HEK293T (cell line): ENCODE data around the gene KCNJ16.

Experiments
- CTCF ChIA-PET: fragments of 350-600 bp; formaldehyde crosslinking; extraction: SDS; loops from one replicate; lab custom pipeline; 2021; ENCODE audit warnings: antibody characterized with exemption, inconsistent platforms; lab: Yijun Ruan, JAX
- POLR2A ChIA-PET: fragments of 350-600 bp; formaldehyde crosslinking; extraction: SDS; loops from one replicate; lab custom pipeline; 2020; ENCODE audit warnings: antibody characterized with exemption, inconsistent platforms; lab: Yijun Ruan, JAX
- DNase-seq: peaks from one replicate; pipeline ENCODE4 v3.0.0; 2012; ENCODE audit warnings: mixed read lengths; ENCODE audit errors: extremely low spot score
- ARNT ChIP-seq: fragments of 450-650 bp; IDR thresholded peaks from 2 replicates; pipeline ENCODE4 v1.6.1; 2017; ENCODE audit warnings: mild to moderate bottlenecking
- BHLHE40 ChIP-seq: fragments of 450-650 bp; IDR thresholded peaks from 2 replicates; pipeline ENCODE4 v1.6.1; 2016; ENCODE audit warnings: mild to moderate bottlenecking, moderate library complexity, borderline replicate concordance
- CTBP1 ChIP-seq: fragments of 450-650 bp; IDR thresholded peaks from 2 replicates; pipeline ENCODE4 v1.6.1; 2016; ENCODE audit warnings: borderline replicate concordance
- ELF4 ChIP-seq: fragments of 450-650 bp; IDR thresholded peaks from 2 replicates; pipeline ENCODE4 v1.6.1; 2017; ENCODE audit warnings: antibody characterized with exemption
- FOXA1 ChIP-seq: fragments of 450-650 bp; IDR thresholded peaks from 2 replicates; pipeline ENCODE4 v1.6.1; 2016; ENCODE audit warnings: mild to moderate bottlenecking
- FOXK2 ChIP-seq: fragments of 450-650 bp; IDR thresholded peaks from 2 replicates; pipeline ENCODE4 v1.6.1; 2016; ENCODE audit warnings: mild to moderate bottlenecking
- FOXM1 ChIP-seq: fragments of 450-650 bp; IDR thresholded peaks from 2 replicates; pipeline ENCODE4 v1.6.1; 2017; ENCODE audit warnings: mild to moderate bottlenecking, borderline replicate concordance
- HDGF ChIP-seq: fragments of 450-650 bp; IDR thresholded peaks from 2 replicates; pipeline ENCODE4 v1.6.1; 2017; ENCODE audit warnings: antibody characterized with exemption, borderline replicate concordance
- L3MBTL2 ChIP-seq: fragments of 450-650 bp; conservative IDR thresholded peaks from 2 replicates; pipeline ENCODE4 v1.6.1; 2016; ENCODE audit warnings: mild to moderate bottlenecking
- LEF1 ChIP-seq: fragments of 450-650 bp; IDR thresholded peaks from 2 replicates; pipeline ENCODE4 v1.6.1; 2017; ENCODE audit warnings: mild to moderate bottlenecking, borderline replicate concordance
- NFRKB ChIP-seq: fragments of 450-650 bp; IDR thresholded peaks from 2 replicates; pipeline ENCODE4 v1.6.1; 2016; ENCODE audit warnings: mild to moderate bottlenecking, moderate library complexity
- PKNOX1 ChIP-seq: fragments of 450-650 bp; IDR thresholded peaks from 2 replicates; pipeline ENCODE4 v1.6.1; 2016
- SP1 ChIP-seq: fragments of 450-650 bp; IDR thresholded peaks from 2 replicates; pipeline ENCODE4 v1.6.1; 2017
- SUZ12 ChIP-seq: fragments of 450-650 bp; IDR thresholded peaks from 2 replicates; pipeline ENCODE4 v1.6.1; 2016; ENCODE audit warnings: mild to moderate bottlenecking
- TARDBP ChIP-seq: fragments of 450-650 bp; IDR thresholded peaks from 2 replicates; pipeline ENCODE4 v1.6.1; 2016
- ZNF384 ChIP-seq: fragments of 450-650 bp; IDR thresholded peaks from 2 replicates; pipeline ENCODE4 v1.6.1; 2016

Gene KCNJ16

GRCh38 chr17:70111201-70111600 lies 36.2 kb downstream of the KCNJ16 start:
- TF ChIP-seq ARNT (no peak), SUZ12 (no peak)
- POLR2A ChIA-PET = no interaction called here
- no peak for DNase-seq
- CTCF ChIA-PET = interaction anchor here (0.9 kb wide), 1 partner anchor 518 kb away, joined by 3 read pairs; no protein-coding TSS in a partner anchor

GRCh38 chr17:70114405-70114804 lies 39.4 kb downstream of the KCNJ16 start:
- ChIA-PET CTCF (no interaction called here), POLR2A (no interaction called here)
- DNase-seq = no peak
- TF ChIP-seq PKNOX1 = no peak
- TF ChIP-seq ZNF384 = no peak

- DNase-seq = no peak
- ChIA-PET CTCF (no interaction called here), POLR2A (no interaction called here)
- TF ChIP-seq ELF4 (no peak), HDGF (no peak), SUZ12 (no peak), LEF1 (no peak), FOXK2 (no peak), FOXM1 (no peak), FOXA1 (no peak), TARDBP (no peak), CTBP1 (no peak), PKNOX1 (no peak), NFRKB (no peak), ARNT (no peak), BHLHE40 (no peak), ZNF384 (no peak), L3MBTL2 (no peak)
Measured at GRCh38 chr17:70115126-70115525, 40.1 kb downstream of the KCNJ16 start.

- ChIA-PET CTCF (no interaction called here), POLR2A (no interaction called here)
- no peak for DNase-seq
- TF ChIP-seq ZNF384 (no peak), LEF1 (no peak), SUZ12 (no peak), L3MBTL2 (no peak), BHLHE40 (no peak)
Measured at GRCh38 chr17:70116919-70117318, 41.9 kb downstream of the KCNJ16 start.

GRCh38 chr17:70119545-70119944 lies 44.5 kb downstream of the KCNJ16 start:
- no peak for DNase-seq
- TF ChIP-seq SUZ12 (no peak), BHLHE40 (no peak), HDGF (no peak), LEF1 (no peak), NFRKB (no peak), L3MBTL2 (no peak)
- CTCF ChIA-PET = no interaction called here
- POLR2A ChIA-PET = interaction anchor here (1.2 kb wide), 1 partner anchor 9 kb away, joined by 3 read pairs; no protein-coding TSS in a partner anchor

GRCh38 chr17:70119983-70120382 lies 45.0 kb downstream of the KCNJ16 start:
- no peak for TF ChIP-seq ELF4
- DNase-seq = no peak
- ChIA-PET CTCF (no interaction called here), POLR2A (no interaction called here)

GRCh38 chr17:70120425-70120824 lies 45.4 kb downstream of the KCNJ16 start:
- POLR2A ChIA-PET = no interaction called here

GRCh38 chr17:70121126-70121525 lies 46.1 kb downstream of the KCNJ16 start:
- POLR2A ChIA-PET = no interaction called here

More at GRCh38 chr17:70120425-70120824, 45.4 kb downstream of the KCNJ16 start:
- CTCF ChIA-PET = no interaction called here
- TF ChIP-seq FOXK2 (no peak), L3MBTL2 (no peak), BHLHE40 (no peak)
- no peak for DNase-seq

GRCh38 chr17:70123193-70123592 lies 48.2 kb downstream of the KCNJ16 start:
- no peak for DNase-seq
- CTCF ChIA-PET = interaction anchor here (0.6 to 0.9 kb wide), 2 partner anchors 21 to 54 kb away, joined by 5 read pairs; no protein-coding TSS in a partner anchor
- TF ChIP-seq ELF4 (no peak), HDGF (no peak)
- POLR2A ChIA-PET = interaction anchor here (1.1 kb wide), 1 partner anchor 204 kb away, joined by 3 read pairs; no protein-coding TSS in a partner anchor

More at GRCh38 chr17:70121126-70121525, 46.1 kb downstream of the KCNJ16 start:
- CTCF ChIA-PET = no interaction called here
- TF ChIP-seq SP1 (no peak), L3MBTL2 (no peak)
- no peak for DNase-seq
